K562 (cell line): ENCODE data around the gene PHF14.

Experiments used
- CTCF ChIP-seq, 3 experiments: IDR thresholded peaks in 2 of 3; conservative IDR thresholded peaks in 1 of 3; 2 replicates each; pipeline ENCODE4 v1.5.1; 2011 to 2012; ENCODE audit warnings: low read length in 3 of 3, mild to moderate bottlenecking in 3 of 3, control low read depth in 2 of 3, improper control_type of control experiment in 1 of 3, inconsistent platforms in 1 of 3, low read depth in 1 of 3, mixed read lengths in 1 of 3, moderate library complexity in 1 of 3; ENCODE audit not compliant: insufficient read depth in 2 of 3
- E2F6 ChIP-seq, 2 experiments: IDR thresholded peaks; 2 replicates each; pipeline ENCODE4 v1.6.1; 2011; ENCODE audit warnings: borderline replicate concordance in 1 of 2, control low read depth in 1 of 2, low read depth in 1 of 2, low read length in 1 of 2, mild to moderate bottlenecking in 1 of 2, mixed read lengths in 1 of 2, moderate library complexity in 1 of 2; ENCODE audit not compliant: insufficient read depth in 1 of 2, insufficient read length in 1 of 2, poor library complexity in 1 of 2, severe bottlenecking in 1 of 2; ENCODE audit errors: extremely low read depth in 1 of 2
- E2F8 ChIP-seq: fragments of 450-650 bp; IDR thresholded peaks from 2 replicates; pipeline ENCODE4 v1.7.1; 2018; ENCODE audit warnings: mild to moderate bottlenecking, low read depth; ENCODE audit not compliant: partially characterized antibody
- KLF16 ChIP-seq: IDR thresholded peaks from 2 replicates; pipeline ENCODE4 v1.6.1; 2016; ENCODE audit warnings: antibody characterized with exemption
- MAFK ChIP-seq: IDR thresholded peaks from 2 replicates; pipeline ENCODE4 v1.6.1; 2011; ENCODE audit warnings: low read length, improper control_type of control experiment
- MTF1 ChIP-seq: fragments of 250-450 bp; sonication (Bioruptor Pico); IDR thresholded peaks from 2 replicates; pipeline ENCODE4 v1.9.0; 2021; ENCODE audit warnings: moderate library complexity, mild to moderate bottlenecking, inconsistent platforms, borderline replicate concordance
- TFAP4 ChIP-seq: sonication (generic); formaldehyde crosslinking; IDR thresholded peaks from 2 replicates; pipeline ENCODE4 v1.8.0; 2022; ENCODE audit warnings: missing genetic modification reagents, mild to moderate bottlenecking, moderate library complexity, borderline replicate concordance
- TRIM24 ChIP-seq, 2 experiments: fragments of 450-650 bp; IDR thresholded peaks; 2 replicates each; pipeline ENCODE4 v1.6.1; 2016
- USF2 ChIP-seq: sonication (generic); formaldehyde crosslinking; IDR thresholded peaks from 2 replicates; pipeline ENCODE4 v1.5.0; 2020; ENCODE audit warnings: missing genetic modification reagents
- ZFX ChIP-seq: sonication (generic); formaldehyde crosslinking; IDR thresholded peaks from 2 replicates; pipeline ENCODE4 v1.8.0; 2022; ENCODE audit warnings: mild to moderate bottlenecking, missing genetic modification reagents, moderate library complexity

GRCh38 chr7:11005202-11005601 lies 31.5 kb downstream of the PHF14 start:
- TF ChIP-seq CTCF (IDR thresholded peaks at IDR 0.05 in 2 of 3, conservative IDR thresholded peaks at IDR 0.05 in 1 of 3; ENCODE audit: insufficient read depth in 2 of 3, low read depth in 1 of 3, low read length in 3 of 3) = no peak
- TF ChIP-seq E2F8 = no peak
- TF ChIP-seq MAFK = no peak
- no peak for TF ChIP-seq TRIM24 (IDR thresholded peaks at IDR 0.05)
- no peak for TF ChIP-seq KLF16
- no peak for TF ChIP-seq USF2
- TF ChIP-seq MTF1 (CRISPR knock-in tag) = no peak
- no peak for TF ChIP-seq E2F6 (IDR thresholded peaks at IDR 0.05; ENCODE audit: borderline replicate concordance in 1 of 2, extremely low read depth in 1 of 2, insufficient read depth in 1 of 2, insufficient read length in 1 of 2, low read depth in 1 of 2, low read length in 1 of 2, poor library complexity in 1 of 2, severe bottlenecking in 1 of 2)
- TF ChIP-seq ZFX (CRISPR knock-in tag) = no peak
- TF ChIP-seq TFAP4 (CRISPR knock-in tag) = no peak
